T47D (cell line): ENCODE results near the gene FBLN2.

ENCODE experiments used
- DNase-seq, 2 experiments: peaks; one replicate each; pipeline versions ENCODE4 v3.0.0 to v3.0.0-alpha.2; 2011 to 2012; ENCODE audit warnings: low read depth in 1 of 2, low spot score in 1 of 2
- JUND ChIP-seq: IDR thresholded peaks from 2 replicates; pipeline ENCODE4 v1.6.1; 2012; ENCODE audit warnings: low read depth
- in situ Hi-C: cut with HindIII; loops from 2 replicates; pipeline ENCODE4 v1.10.0; 2016; ENCODE audit warnings: low sequenced_read_pairs, low pct_unique_long_range_greater_than_20kb

The FBLN2 gene

GRCh38 chr3:13668136-13668535 is 119.2 kb downstream of the FBLN2 start:
- DNase-seq: no peak
- in situ Hi-C loops: no loop called here
- no peak for TF ChIP-seq JUND

GRCh38 chr3:13669457-13669856 is 120.5 kb downstream of the FBLN2 start:
- no peak for TF ChIP-seq JUND
- no peak for DNase-seq
- in situ Hi-C loops: no loop called here

- no peak for TF ChIP-seq JUND
- peak in 1 of 2 experiments; percentile 32 for DNase-seq
- in situ Hi-C loops: no loop called here
Observed at GRCh38 chr3:13670292-13670691, 121.4 kb downstream of the FBLN2 start.

GRCh38 chr3:13671482-13672233 is 122.7 kb downstream of the FBLN2 start:
- DNase-seq: no peak
- in situ Hi-C loops: no loop called here
- TF ChIP-seq JUND: no peak

- TF ChIP-seq JUND: no peak
- in situ Hi-C loops: no loop called here
- peak; percentile 44 to 62 for DNase-seq
Observed at GRCh38 chr3:13673207-13673606, 124.3 kb downstream of the FBLN2 start.

GRCh38 chr3:13674538-13675185 is 125.7 kb downstream of the FBLN2 start:
- no peak for DNase-seq
- in situ Hi-C loops: no loop called here
- no peak for TF ChIP-seq JUND

- no peak for TF ChIP-seq JUND
Observed at GRCh38 chr3:13676356-13677017, 127.6 kb downstream of the FBLN2 start.

GRCh38 chr3:13677272-13677671 is 128.3 kb downstream of the FBLN2 start:
- DNase-seq: no peak
- no peak for TF ChIP-seq JUND
- in situ Hi-C loops: no loop called here

More at GRCh38 chr3:13676356-13677017, 127.6 kb downstream of the FBLN2 start:
- no peak for DNase-seq
- in situ Hi-C loops: no loop called here

- no peak for DNase-seq
- in situ Hi-C loops: no loop called here
- no peak for TF ChIP-seq JUND
Observed at GRCh38 chr3:13681931-13682330, 133.0 kb downstream of the FBLN2 start.

GRCh38 chr3:13682331-13683013 is 133.5 kb downstream of the FBLN2 start:
- no peak for DNase-seq
- in situ Hi-C loops: no loop called here
- no peak for TF ChIP-seq JUND

- DNase-seq: no peak
- in situ Hi-C loops: no loop called here
Observed at GRCh38 chr3:13683288-13683687, 134.4 kb downstream of the FBLN2 start.

GRCh38 chr3:13683772-13684171 is 134.8 kb downstream of the FBLN2 start:
- no peak for TF ChIP-seq JUND
- DNase-seq: no peak
- in situ Hi-C loops: no loop called here

More at GRCh38 chr3:13683288-13683687, 134.4 kb downstream of the FBLN2 start:
- no peak for TF ChIP-seq JUND
